ENCODE measurements around the gene TMEM79.

The TMEM79 gene

GRCh38 chr1:156284112-156284511 lies at the start of gene TMEM79:
Gene TMEM79, plus strand, starts transcription at chr1:156284325. Its CDS starts 902 bp downstream, at chr1:156285227.
- no peak for DNase-seq (ENCODE audit: low read depth)

GRCh38 chr1:156236164-156236563 lies 48.0 kb upstream of the TMEM79 start:
- H3K4me3 ChIP-seq (ENCODE audit: control insufficient read depth, low read depth, low read length) = no peak overlapping the region
- no peak for TF ChIP-seq CTCF (IDR thresholded peaks at IDR 0.05; ENCODE audit: control insufficient read depth, insufficient read depth, low read depth, low read length, missing control alignments)
- no peak for DNase-seq (ENCODE audit: low read depth)

More at GRCh38 chr1:156284112-156284511, at the start of gene TMEM79:
- H3K4me3 ChIP-seq (ENCODE audit: control insufficient read depth, low read depth, low read length) = peak within 1 kb of the TSS; percentile 71
- TF ChIP-seq CTCF (IDR thresholded peaks at IDR 0.05; ENCODE audit: control insufficient read depth, insufficient read depth, low read depth, low read length, missing control alignments) = no peak

GRCh38 chr1:156238248-156238647 lies 45.9 kb upstream of the TMEM79 start:
- DNase-seq (ENCODE audit: low read depth) = no peak
- no peak for TF ChIP-seq CTCF (IDR thresholded peaks at IDR 0.05; ENCODE audit: control insufficient read depth, insufficient read depth, low read depth, low read length, missing control alignments)
- no peak overlapping the region for H3K4me3 ChIP-seq (ENCODE audit: control insufficient read depth, low read depth, low read length)

- H3K4me3 ChIP-seq (ENCODE audit: control insufficient read depth, low read depth, low read length) = no peak overlapping the region
- TF ChIP-seq CTCF (IDR thresholded peaks at IDR 0.05; ENCODE audit: control insufficient read depth, insufficient read depth, low read depth, low read length, missing control alignments) = no peak
- no peak for DNase-seq (ENCODE audit: low read depth)
Observed at GRCh38 chr1:156241311-156241811, 42.8 kb upstream of the TMEM79 start.

GRCh38 chr1:156241926-156242325 lies 42.2 kb upstream of the TMEM79 start, which contains the start of gene BGLAP:
Gene BGLAP, plus strand, starts transcription at chr1:156242184. Its CDS starts 48 bp downstream, at chr1:156242232.
- DNase-seq (ENCODE audit: low read depth) = no peak
- no peak for TF ChIP-seq CTCF (IDR thresholded peaks at IDR 0.05; ENCODE audit: control insufficient read depth, insufficient read depth, low read depth, low read length, missing control alignments)
- no peak within 1 kb of the TSS for H3K4me3 ChIP-seq (ENCODE audit: control insufficient read depth, low read depth, low read length)

- H3K4me3 ChIP-seq (ENCODE audit: control insufficient read depth, low read depth, low read length) = no peak overlapping the region
- TF ChIP-seq CTCF (IDR thresholded peaks at IDR 0.05; ENCODE audit: control insufficient read depth, insufficient read depth, low read depth, low read length, missing control alignments) = no peak
- no peak for DNase-seq (ENCODE audit: low read depth)
Observed at GRCh38 chr1:156242738-156243137, 41.4 kb upstream of the TMEM79 start.

All from AG09309 (cell line).